Measurements from ENCODE around the gene CORIN.
"Not testable (repeated sequence)": the region's sequence is repeated elsewhere in the genome, so short reads cannot be mapped to it uniquely, and the experiment has no call there.

The CORIN gene

DNA sequence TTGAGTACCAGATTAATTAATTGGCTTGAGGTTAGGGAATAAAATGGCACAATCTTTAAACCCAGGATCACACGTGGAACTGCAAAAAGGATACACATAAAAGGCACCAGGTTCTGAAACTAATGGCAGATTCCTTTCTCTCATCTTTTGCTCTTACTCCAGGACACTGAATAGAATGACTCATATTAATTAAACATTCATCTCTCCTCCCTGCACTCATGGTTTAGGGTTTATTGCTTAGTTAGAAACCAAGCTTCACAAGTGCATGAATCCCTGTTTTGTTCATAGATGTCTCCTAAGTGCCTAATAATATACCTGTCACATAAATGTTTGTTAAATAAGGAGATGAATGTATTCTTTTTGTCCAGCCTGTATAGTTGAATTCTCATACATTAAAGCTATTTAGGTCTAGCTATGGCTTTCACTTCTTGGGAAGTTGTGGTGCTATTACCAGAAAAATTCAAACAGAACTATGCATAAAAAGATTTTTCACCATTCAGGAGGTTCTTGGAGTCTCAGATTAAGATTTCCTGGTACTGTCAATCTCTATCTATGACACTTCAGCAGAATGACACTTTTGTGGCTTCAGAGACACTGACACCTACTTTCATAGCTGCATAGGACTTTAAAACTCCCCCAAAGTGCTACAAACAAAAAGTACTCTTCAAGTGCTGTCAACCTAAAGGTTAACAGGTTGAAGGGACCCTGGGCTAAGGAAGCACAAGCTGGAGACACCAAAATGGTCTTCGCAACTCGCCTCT is 7.4 kb downstream of the CORIN start:
- no peak for DNase-seq

DNA sequence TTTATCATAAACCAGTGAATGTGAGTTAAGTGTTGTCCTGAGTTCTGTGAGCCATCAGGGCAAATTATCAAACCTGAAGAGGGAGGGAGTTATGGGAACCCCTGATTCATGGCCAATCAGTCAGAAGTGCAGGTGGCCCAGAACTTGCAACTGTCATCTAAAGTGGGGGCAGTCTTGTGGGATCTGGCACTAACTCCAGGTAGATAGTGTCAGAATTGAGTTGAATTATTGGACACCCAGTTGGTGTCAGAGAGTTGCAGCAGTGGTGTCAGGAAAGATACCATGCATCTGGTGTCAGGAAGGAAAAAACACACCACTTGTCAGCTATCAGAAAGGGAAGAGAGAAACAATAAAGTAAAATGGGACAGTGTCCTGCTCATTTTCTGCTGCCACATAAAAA is 8.4 kb downstream of the CORIN start:
- DNase-seq: no peak

DNA sequence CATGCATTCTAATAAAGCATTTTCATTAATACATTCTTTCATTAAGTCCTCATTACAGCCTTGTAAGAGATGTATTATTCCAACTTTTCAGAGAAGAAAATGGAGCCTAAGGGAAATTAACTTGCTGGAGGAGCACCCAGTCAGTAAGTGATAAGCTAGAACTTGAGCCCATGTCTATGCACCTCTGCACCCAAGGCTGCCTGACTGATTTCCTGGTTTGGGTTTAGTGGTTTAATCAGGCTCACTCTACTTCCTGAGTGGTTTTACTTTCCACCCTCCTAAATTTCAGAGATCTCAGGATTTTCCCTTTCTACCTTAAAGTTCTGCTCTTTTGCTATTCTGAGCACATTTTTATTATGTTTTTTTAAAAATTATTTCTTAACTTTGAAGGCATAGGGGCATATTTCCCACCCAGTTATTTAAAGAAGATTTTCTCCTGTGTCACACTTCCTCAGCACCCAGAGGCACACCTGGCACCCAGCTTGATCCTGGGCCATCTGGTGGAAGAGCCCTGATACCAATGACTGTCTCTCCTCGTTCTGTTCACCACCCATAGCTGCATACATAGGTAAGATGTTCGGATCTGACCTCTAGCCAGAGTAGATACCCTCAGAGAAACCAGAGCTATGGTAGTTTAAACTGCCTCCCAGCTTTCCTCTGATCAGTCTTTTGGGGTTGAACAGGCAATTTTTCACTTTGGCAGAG is 10.4 kb downstream of the CORIN start:
- no peak for DNase-seq

DNA sequence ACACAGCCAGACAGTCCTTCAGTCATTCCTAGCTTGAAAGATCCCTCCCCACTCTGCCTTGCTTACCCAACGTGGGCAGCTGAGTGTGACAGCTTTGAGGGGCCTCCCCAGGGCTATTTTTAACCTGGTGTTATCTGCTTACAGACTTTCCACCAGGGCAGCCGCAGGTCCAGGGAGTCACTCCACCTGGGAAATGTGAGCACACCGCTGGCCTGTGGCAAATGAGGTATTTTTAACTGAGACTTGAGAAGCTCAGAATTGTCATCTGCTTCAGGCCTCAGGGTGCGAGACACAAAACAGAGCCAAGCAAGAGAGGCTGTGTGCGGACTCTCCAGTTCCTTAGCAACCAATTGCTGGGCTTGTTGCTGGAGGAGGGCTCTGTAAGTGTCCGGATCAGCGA is 13.0 kb downstream of the CORIN start:
- no peak for DNase-seq

DNA sequence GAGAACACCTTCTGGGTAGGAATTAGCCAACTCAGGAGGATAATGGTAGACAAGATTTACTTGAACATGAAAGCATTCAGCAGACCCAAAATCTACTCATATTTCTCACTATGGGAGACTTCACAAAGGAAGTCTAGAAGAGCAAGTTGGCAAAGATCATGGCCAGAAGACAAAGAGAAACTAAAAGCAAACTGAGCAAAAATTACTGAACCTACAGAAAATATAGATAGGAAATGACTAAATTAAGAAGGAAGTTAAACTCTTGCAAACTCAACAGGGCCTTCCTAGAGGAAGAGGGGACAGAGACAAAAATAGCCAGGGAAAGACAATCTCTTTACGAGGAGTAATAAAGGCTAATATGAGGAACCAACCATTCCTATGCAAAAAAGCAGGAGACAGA is 18.7 kb downstream of the CORIN start:
- no peak for DNase-seq

DNA sequence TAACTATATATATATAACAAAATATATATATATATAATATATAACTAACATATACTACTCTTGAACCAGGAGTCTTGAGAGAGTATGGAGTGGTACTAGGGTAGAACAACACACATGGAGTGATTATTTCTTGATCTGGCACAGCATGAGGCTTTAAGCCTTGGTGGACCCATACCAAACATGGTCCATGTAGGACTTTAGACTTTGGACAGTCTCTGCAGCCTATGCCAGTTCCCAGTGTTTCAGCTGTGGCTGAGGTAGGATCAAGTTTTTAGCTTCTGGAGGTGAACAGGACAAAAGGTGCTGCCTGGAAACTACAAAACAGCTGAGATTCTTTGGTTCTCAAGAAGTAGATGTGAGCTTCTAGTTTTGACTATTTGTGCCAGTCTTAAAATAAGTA is 20.6 kb downstream of the CORIN start:
- DNase-seq: no peak

DNA sequence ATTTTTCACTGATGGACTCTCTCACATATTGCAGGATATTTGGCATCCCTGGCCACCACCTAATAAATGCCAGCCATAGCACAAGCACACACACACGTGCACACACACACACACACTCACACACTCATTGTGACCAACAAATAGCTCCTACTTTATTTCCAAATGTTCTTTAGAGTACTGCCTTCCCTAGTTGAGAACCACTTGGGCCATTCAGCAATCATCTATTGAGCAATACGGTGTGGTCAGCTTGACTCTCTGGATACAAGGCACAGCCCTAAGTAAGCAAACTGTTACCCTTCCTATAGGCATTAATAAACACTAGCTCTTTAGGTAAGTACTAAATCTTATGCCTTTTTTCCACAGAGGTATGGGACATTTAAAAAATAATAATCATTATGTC is 21.1 kb downstream of the CORIN start:
- no peak for DNase-seq

DNA sequence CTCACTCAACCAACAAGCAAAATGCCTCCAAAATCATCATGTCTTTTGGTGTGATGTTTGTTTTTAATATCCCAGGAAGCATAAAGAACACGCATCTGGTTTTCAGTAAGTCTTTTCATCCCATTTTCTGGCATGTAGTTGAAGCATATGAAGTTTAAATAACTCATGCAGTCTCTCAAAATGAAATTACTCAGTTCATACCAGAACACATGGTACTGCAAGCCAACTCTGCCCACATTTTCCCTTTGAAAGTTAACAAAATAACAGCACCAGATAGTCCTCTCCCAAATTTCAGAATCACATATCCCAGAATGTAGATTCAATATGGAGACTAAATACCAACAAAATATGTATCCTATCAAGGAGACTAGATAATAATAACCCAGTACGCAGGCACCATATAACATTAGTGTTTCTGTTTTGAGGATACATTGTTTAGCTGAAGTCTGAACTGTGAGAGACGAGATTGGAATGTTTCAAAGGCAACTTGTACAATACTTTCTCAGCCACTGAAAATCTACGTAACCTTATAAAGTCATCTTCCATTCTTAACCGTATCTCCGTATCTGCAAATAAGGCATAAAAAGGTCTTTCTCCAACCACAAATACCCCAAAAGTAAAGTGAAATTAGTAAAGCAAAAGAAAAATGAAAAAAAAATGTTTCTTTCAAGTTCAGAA is 23.1 kb downstream of the CORIN start:
- DNase-seq: no peak

DNA sequence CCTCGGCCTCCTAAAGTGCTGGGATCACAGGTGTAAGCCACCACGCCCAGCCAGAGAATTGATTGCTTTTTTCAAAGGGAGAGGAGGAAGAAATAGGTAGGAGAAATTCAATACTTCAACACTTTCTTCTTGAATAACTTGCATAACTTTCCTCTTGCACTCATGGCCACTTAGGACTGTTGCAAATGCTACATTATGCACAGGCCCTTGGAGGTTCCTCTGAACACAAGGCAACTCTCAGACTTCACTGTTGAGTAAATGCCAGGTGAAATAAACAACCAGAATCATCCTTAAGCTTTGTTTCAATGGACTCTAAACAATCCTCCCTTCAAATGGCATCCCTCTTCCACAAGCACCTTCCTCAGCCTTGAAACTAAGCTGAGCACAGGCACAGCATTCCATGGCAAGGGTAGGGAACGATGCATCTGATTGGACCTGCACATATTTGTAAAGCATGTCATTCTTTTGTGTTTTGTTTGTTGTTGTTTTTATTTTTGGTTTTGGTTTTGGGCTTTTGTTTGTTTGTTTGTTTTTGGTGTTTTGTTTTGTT is 28.1 kb downstream of the CORIN start:
- no peak for DNase-seq

DNA sequence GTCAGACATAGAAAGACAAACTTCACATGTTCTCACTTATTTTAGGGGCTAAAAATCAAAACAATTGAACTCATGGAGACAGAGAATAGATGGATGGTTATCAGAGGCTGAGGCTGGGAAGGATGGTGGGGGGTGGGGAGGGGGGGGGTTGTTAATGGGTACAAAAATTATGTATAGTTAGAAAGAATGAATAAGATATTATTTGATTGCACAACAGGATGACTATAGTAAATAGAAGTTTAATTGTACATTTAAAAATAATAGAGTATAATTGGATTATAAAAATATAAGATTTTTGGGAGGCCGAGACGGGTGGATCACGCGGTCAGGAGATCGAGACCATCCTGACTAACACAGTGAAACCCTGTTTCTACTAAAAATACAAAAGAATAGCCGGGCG is 33.3 kb downstream of the CORIN start:
- DNase-seq: no peak

DNA sequence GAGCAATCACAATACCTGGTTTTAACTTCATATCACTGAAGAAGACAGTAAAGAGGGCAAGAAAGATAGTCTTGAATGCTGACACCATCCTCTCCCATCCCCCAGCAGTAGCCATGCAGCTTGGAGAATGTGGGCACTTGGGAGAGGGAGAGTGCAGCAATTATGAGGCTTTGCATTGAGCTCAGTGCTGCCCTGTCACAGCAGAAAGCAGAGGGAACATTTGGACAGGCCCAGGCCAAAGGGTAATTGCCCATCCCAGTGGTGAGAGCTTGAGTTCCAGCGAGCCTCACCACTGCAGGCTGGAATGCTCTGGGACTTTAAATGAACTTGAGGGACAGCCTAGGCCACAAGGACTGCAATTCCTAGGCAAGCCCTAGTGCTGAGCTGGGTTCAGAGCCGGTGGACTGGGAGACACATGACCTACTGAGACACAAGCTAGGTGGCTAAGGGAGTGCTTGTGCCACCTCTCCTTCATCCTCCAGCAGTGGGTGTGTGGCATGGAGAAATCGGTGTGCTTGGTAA is 36.3 kb downstream of the CORIN start:
- DNase-seq: no peak

DNA sequence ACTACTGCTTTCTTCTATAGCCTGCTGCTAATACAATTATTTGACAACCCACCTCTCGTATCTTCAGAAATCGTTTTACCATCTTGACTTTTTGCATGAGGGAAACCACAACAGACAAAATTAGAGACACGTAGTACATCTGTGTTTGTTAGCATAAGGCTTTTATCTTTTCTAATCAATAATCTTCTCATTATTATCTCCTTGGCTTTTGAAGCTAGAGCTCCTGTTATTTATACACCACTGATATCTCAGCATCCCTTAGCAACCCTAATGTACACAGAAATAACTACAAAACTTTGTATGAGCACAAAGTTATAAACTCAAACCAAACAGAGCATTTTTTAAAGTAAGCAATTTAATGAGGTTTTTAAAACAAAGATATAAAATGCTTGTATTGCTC is 39.7 kb downstream of the CORIN start:
- DNase-seq: no peak

DNA sequence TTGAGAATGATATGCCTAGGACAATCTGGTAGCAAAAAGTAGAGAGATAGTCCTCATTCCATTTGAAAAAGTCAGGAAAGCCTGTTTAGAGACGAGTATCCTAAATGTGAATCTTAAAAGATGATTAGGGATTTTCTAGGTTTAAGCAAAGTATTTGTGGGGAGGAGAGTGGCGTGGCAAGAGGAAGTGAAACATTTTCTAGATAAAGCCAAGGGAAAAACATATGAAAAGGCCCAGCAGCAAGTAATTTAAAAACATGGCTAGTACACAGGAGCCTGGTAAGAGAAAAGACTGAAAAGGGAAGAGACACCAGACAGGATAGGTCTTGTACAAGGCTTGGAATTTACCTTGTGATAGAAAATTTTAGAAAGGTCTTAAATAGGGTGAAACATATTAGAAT is 45.9 kb downstream of the CORIN start:
- no peak for DNase-seq

DNA sequence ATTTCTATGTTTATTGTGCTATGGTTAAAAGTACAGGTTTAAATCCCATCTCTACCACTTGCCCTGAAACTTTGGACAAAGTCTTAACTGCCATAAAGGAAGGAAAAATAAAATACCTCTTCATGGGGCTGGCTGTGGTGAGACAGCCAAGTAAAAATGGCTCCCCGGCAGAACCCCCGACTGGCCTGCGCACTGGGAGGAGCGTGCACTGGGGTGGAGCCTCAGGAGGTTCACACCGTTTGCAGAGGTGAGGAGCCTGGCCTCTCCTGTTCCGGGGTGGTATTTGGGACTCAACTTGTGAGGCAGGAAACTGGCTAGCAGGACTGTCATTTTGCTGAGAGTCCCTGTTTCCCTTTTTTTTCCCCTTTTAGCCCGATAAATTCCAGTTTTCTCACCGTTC is 47.8 kb downstream of the CORIN start:
- no peak for DNase-seq

DNA sequence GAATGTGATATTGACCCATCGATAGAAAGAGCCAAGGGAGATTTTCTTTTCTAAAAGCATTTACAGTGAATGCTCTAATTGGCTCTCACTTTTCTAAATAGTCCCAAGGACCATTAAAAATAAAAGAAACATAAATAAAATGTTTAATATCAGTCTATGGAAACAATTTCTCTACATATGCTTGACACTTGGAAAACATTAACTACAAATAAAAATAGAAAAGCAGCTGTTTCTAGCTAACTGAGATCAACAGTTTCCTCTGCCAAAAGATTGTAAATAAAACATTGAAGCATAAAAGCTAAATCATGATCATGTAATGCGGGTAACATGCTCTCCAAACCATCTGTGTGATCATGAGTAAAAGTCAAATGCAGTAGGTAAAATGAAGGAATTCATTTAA is 49.7 kb downstream of the CORIN start:
- no peak for DNase-seq

DNA sequence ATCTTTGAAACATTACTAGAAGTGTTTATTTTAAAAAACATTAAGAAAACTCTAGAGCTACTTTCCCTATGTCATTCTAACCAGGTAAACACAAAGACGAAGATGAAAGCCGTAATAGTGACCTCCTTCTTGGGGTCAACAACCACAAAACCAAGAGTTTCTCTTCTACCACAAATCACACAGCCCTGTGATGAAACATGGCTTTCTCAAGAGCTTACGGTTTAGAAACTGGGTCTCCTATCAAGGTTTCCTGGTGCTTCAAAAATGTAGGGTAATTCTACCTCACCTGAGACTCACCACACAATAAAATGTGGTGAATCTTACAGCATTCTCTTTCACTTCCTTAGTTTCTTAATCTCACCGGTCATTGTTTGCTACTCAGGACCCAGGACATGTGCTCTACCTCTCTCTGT is 50.9 kb downstream of the CORIN start:
- no peak for DNase-seq

DNA sequence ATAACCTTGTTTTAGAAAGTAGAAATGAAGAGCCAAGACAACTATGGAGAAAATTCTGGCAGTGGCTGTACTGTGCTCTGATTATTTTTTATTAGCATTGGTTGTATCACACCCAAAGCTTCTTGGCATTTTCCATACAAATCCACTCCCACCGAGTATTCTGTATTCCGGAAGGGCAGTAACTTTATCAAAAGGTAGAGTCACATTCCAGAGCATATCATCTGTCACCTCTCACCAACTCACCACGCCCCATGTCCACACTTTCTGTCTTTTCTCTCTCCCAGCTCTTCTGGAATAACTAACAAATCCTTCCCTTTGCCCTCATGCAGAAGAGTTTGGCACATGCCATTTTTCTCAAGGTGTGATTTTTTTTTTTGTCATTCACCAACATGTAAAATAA is 52.7 kb downstream of the CORIN start:
- no peak for DNase-seq

DNA sequence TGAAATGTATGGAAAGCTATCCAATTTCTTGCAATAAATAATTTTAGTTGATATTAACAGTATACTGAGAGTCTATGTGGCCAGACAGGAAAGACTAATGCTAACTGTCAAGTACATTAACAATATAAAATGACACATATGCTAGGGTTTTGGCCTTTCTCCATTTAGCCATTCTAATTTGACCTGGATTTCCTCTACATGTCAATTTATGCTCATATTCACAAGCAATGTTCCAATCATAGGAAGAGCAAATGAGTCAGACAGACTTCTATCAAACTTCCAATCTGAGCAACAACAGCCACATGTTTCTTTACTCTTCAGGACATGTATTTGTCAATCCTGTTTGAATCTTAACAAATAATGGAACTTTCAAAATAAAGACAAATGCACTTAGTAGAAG is 53.6 kb downstream of the CORIN start:
- no peak for DNase-seq

DNA sequence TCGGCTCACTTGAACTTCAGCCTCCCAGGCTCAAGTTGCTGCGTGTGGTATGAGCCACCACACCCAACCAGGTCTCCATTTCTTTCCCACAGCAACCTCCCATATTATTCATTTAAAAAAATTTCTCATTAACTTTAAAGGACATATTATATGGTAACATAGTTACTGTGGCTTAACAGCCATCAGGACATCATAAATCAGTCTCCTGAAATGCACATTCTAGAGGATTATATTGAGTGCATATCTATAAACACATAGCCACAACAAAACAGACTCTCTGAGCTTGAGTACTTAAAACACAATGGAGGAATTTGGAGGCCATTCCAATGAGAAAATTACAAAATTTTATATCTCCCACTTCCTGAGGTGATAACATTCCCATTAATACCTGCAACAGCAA is 61.5 kb downstream of the CORIN start:
- DNase-seq: no peak

DNA sequence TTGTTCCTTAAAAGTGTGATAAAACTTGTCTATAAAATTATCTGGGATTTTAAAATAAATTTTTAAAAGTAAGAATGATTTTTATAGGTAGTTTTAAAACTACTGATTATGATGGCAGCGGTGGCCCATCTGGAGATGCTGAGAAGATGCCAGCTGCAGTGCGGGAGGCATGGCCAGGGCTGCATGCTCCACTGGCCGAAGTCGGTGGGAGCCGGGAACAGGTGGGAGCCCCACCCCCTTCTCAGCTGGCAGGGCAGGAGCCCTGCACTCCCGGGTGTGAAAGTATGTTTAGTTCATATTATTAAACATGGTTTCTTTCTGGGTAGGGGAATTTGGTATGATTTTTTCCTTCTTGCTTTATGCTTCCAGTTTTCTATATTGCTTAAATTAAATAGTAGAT is 63.8 kb downstream of the CORIN start:
- DNase-seq: no peak

DNA sequence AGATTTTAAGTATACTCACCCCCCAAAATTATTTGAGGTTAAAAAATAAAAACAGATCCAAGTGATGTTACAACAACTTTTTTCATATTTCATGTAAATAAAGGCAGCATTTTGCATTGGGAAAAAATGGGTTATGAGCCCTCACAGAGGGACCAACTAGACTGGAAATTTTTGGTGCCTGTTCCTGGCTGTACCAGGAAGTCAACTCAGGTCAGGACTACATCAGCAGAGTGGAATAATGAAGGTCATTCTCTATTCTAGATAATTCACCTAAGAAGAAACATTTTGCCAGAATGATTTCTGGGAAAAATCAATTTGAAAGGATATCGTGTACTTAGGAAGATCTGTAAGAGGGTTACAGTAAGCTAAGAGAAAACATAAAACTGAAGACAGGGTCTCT is 66.8 kb downstream of the CORIN start:
- no peak for DNase-seq

DNA sequence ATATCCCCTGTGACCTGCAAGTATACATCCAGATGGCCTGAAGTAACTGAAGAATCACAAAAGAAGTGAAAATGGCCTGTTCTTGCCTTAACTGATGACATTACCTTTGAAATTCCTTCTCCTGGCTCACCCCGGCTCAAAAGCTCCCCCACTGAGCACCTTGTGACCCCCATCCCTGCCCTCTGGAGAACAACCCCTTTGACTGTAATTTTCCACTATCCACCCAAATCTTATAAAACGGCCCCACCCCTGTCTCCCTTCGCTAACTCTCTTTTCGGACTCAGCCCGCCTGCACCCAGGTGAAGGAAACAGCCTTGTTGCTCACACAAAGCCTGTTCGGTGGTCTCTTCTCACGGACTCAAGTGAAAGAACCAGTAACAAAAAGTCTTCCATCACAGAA is 69.9 kb downstream of the CORIN start:
- DNase-seq: not testable (repeated sequence)

DNA sequence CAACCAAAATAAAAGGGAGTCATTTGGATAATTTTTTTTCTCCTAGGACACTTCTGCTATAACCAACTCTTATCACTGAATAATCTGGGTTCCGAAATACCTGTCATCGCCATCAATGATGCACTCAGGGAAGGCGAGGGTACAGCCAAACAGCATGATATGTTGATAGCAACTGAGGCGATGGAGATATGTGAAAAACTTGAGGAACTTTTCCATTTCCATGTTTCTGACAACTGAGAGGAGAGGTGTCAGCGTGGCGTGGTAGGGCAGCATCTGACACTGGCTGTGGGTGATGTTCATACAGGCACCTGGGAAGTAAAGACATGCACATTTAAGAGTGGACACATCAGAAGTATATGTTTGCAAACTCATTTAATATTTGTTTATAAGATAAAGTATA is 74.6 kb downstream of the CORIN start:
- no peak for DNase-seq

Measured in NCI-H2171 (cell line).